Measurements from ENCODE around the gene C2orf92.

The C2orf92 gene

GRCh38 chr2:97673182-97673914, 3.8 kb downstream of the C2orf92 start:
- Histone ChIP-seq H3K9me3 (replicated peaks; ENCODE audit: insufficient read depth, low read length) (no peaks in the 10 kb centered on the region), H4K20me1 (ENCODE audit: insufficient read depth, low read length) (no peaks in the 10 kb centered on the region), H2AFZ (ENCODE audit: low read length) (no peak overlapping the region), H3K4me1 (ENCODE audit: low read length) (no peaks in the 10 kb centered on the region), H3K4me3 (ENCODE audit: low read length) (no peak overlapping the region), H3K9me2 (replicated peaks; ENCODE audit: insufficient read depth, low read length) (no peaks in the 10 kb centered on the region), H3K36me3 (replicated peaks; ENCODE audit: insufficient read depth, low read length) (no peaks in the 10 kb centered on the region), H3K79me2 (ENCODE audit: low read length) (no peaks in the 10 kb centered on the region), H3F3A (ENCODE audit: insufficient read depth, low read length) (no peaks in the 10 kb centered on the region), H3K4me2 (ENCODE audit: low read depth, low read length) (no peak overlapping the region), H3K27me3 (replicated peaks; ENCODE audit: insufficient read depth, low read length) (no peaks in the 10 kb centered on the region), H3K27ac (ENCODE audit: low read length) (no peak overlapping the region), H3K9ac (ENCODE audit: low read length) (no peak overlapping the region)
- TF ChIP-seq EZH2phosphoT487 (IDR thresholded peaks at IDR 0.05; ENCODE audit: low read length) (no peak), EZH2 (optimal IDR thresholded peaks at IDR 0.05; ENCODE audit: low read depth, low read length) (no peak), CTCF (IDR thresholded peaks at IDR 0.05; ENCODE audit: low read length) (no peak)
- DNase-seq: no peak

- H2AFZ ChIP-seq (ENCODE audit: low read length): no peak overlapping the region
- DNase-seq: no peak
- H3K27me3 ChIP-seq (replicated peaks; ENCODE audit: insufficient read depth, low read length): no peaks in the 10 kb centered on the region
- H3K79me2 ChIP-seq (ENCODE audit: low read length): no peaks in the 10 kb centered on the region
- no peaks in the 10 kb centered on the region for H4K20me1 ChIP-seq (ENCODE audit: insufficient read depth, low read length)
- no peak overlapping the region for H3K27ac ChIP-seq (ENCODE audit: low read length)
- H3F3A ChIP-seq (ENCODE audit: insufficient read depth, low read length): no peaks in the 10 kb centered on the region
- no peak overlapping the region for H3K9ac ChIP-seq (ENCODE audit: low read length)
- no peaks in the 10 kb centered on the region for H3K9me2 ChIP-seq (replicated peaks; ENCODE audit: insufficient read depth, low read length)
- H3K36me3 ChIP-seq (replicated peaks; ENCODE audit: insufficient read depth, low read length): no peaks in the 10 kb centered on the region
- no peak overlapping the region for H3K4me3 ChIP-seq (ENCODE audit: low read length)
- no peak for TF ChIP-seq EZH2 (optimal IDR thresholded peaks at IDR 0.05; ENCODE audit: low read depth, low read length)
- no peak for TF ChIP-seq EZH2phosphoT487 (IDR thresholded peaks at IDR 0.05; ENCODE audit: low read length)
- TF ChIP-seq CTCF (IDR thresholded peaks at IDR 0.05; ENCODE audit: low read length): no peak
- H3K4me1 ChIP-seq (ENCODE audit: low read length): no peaks in the 10 kb centered on the region
- H3K9me3 ChIP-seq (replicated peaks; ENCODE audit: insufficient read depth, low read length): no peaks in the 10 kb centered on the region
- no peak overlapping the region for H3K4me2 ChIP-seq (ENCODE audit: low read depth, low read length)
These were observed 4.4 kb downstream of the C2orf92 start for GRCh38 chr2:97673915-97674283.

GRCh38 chr2:97675430-97676113, 6.1 kb downstream of the C2orf92 start:
- Histone ChIP-seq H3K4me1 (ENCODE audit: low read length) (no peaks in the 10 kb centered on the region), H3K36me3 (replicated peaks; ENCODE audit: insufficient read depth, low read length) (no peaks in the 10 kb centered on the region; the same call in 1 of the 2 replicates), H3K79me2 (ENCODE audit: low read length) (no peaks in the 10 kb centered on the region), H3K9ac (ENCODE audit: low read length) (no peak overlapping the region), H3K4me2 (ENCODE audit: low read depth, low read length) (no peak overlapping the region), H4K20me1 (ENCODE audit: insufficient read depth, low read length) (no peaks in the 10 kb centered on the region), H3K27me3 (replicated peaks; ENCODE audit: insufficient read depth, low read length) (no peaks in the 10 kb centered on the region), H3K9me2 (replicated peaks; ENCODE audit: insufficient read depth, low read length) (no peaks in the 10 kb centered on the region), H3K4me3 (ENCODE audit: low read length) (no peak overlapping the region), H3K9me3 (replicated peaks; ENCODE audit: insufficient read depth, low read length) (no peaks in the 10 kb centered on the region), H2AFZ (ENCODE audit: low read length) (no peak overlapping the region), H3F3A (ENCODE audit: insufficient read depth, low read length) (no peaks in the 10 kb centered on the region), H3K27ac (ENCODE audit: low read length) (no peak overlapping the region)
- TF ChIP-seq EZH2 (optimal IDR thresholded peaks at IDR 0.05; ENCODE audit: low read depth, low read length) (no peak), CTCF (IDR thresholded peaks at IDR 0.05; ENCODE audit: low read length) (no peak), EZH2phosphoT487 (IDR thresholded peaks at IDR 0.05; ENCODE audit: low read length) (no peak)
- no peak for DNase-seq
